HG03097 (cell line): ENCODE data around the gene CDH12.
"Not testable (repeated sequence)": the region's sequence is repeated elsewhere in the genome, so short reads cannot be mapped to it uniquely, and the experiment has no call there.

Experiments
- ATAC-seq: cut with Tn5 transposase; IDR thresholded peaks from one replicate; pipeline ENCODE4 v1.9.1; 2021; ENCODE audit not compliant: unreplicated experiment, low FRiP score

CDH12 gene

DNA sequence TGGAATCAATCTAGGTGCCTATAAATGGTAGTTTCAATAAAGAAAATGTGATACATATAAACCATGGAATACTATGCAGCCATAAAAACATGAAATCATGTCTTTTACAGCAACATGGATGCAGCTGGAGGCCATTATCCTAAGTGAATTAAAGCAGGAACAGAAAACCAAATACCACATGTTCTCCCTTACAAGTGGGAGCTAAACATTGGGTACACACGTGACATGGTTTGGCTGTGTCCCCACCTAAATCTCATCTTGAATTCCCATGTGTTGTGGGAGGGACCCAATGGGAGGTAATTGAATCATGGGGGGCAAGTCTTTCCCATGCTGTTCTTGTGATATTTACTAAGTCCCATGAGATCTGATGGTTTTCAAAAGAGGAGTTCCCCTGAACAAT, 78.9 kb downstream of the CDH12 start:
- ATAC-seq: not testable (repeated sequence)

DNA sequence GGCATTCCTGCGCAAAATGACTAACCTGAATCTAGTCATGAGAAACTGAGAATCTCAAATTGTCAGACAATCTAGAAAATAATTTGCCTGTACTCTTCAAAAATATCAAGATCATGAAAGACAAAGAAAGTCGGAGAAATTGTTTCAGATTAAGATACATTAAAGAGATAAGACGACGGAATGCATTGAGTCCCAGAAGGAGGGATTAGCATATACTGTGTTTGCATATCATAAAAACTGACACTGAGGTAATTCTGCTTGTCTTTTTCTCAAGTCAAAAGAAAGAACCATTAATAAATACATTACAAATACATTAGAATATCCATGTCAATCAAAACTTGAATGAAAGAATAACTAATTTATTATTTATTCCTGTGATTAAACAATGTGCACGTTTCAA, 88.4 kb downstream of the CDH12 start:
- ATAC-seq: no peak

DNA sequence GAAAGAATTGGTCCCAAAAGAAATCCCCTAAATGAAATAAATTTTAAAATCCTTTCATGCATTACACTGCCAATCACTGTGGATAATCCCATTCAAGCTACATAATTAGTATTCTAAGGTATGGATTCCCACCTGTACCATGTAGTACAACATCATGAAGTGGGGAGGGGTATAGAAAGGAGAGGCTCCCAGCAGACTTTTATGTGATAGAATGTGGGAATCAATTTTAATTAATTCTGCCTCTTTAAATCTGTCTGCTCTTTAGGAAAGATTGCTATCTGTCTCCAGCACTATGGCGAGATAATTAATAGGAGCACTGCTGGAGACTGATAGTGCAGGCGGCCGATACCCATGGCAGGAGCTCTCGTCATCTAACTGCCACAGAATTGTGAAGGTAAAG, 95.4 kb downstream of the CDH12 start:
- ATAC-seq: no peak

DNA sequence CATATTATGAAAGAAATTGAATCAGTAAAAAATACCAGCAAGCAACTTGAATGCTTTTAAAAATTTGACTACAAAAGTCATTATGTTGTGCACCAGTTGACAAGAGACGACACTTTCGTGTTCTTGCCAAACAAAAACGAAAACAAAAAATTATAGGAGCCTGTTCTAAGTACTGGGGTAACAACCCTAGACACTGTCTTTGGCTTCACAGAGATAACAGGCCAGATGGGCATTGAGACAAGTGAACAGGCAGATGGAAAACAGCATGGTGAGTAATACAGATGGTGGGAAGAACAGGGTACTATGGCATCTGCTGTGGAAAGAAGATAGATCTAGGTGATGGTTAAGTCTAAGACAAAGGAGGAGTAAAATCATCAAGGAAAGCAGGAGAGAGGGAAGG, 99.0 kb downstream of the CDH12 start:
- no peak for ATAC-seq

DNA sequence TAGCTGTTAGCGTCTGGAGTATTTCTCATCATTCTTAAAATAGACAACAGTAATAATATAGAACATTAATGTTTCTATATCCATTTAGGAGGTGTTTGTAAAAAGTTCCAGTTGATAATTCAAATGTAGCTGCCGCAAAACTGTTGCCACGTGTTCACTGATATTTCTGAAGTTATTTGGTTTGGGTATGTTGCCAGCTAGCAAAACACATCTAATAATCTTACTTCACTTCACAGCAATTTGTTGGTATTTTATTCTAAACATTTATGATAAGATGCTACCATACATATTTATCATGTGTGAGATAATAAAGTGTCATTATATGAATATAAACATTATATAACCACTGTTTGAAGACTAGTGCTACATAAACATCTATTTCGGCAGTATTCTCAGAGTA, 101.6 kb downstream of the CDH12 start:
- no peak for ATAC-seq

DNA sequence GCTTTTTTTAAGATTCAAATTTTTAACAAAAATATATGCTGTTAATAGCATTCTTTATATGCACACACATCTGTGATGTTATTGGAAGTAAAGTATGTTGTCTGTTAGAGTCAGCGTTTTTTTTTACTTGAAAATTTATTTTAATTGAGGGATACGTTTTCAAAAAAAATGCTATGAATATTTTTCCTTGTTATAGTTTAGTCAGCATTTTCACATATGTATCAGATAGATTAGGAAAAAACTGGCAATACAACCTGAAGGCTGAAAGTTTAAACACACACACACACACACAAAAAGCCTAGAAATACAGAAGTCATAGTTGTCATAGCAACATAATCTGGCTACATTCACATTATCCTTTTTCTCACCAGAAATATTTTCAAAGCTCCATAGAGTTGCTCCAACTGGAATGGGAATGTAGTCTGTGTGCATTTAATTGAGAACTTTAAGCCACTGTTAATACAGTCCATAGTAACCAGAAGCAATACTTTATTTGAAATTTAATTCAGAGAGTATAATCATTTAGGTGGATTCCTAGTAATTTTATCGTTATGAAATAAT, 116.6 kb downstream of the CDH12 start:
- ATAC-seq: no peak

DNA sequence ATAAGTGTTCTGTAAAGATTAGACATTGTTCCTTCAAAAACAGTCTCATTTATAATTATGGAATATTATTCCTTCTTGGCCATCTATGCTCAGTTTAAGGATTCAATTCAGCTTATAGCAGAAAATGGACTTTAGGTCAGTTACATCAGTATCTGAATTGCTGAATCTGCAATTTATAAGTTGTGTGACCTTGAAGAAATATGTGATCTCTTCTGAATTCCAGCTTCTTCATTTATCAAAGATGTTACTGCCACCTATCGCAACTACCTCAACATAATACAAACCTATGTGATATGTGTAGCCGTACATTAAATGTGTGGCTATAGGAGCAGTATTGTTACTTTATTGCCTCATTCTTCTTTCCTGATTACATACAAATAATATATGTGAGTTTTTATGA, 118.2 kb downstream of the CDH12 start:
- ATAC-seq: no peak

DNA sequence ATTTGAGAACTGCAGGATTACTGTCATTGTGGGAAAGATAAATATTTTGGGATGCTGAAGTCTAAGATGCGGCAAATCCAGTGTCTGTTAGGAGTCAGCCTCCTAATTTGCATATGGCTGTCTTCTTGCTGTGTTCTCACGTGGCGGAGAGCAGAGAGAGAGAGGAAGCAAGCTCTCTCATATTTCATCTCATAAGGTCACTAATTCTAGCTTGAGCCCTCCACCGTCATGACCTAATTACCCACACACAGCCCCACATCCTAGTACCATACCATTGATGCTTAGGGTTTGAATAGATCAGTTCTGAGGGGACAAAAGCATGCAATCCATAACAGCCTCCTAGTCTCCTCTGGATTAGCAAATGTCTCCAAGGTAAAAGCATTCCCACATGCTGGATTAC, 124.5 kb downstream of the CDH12 start:
- no peak for ATAC-seq

DNA sequence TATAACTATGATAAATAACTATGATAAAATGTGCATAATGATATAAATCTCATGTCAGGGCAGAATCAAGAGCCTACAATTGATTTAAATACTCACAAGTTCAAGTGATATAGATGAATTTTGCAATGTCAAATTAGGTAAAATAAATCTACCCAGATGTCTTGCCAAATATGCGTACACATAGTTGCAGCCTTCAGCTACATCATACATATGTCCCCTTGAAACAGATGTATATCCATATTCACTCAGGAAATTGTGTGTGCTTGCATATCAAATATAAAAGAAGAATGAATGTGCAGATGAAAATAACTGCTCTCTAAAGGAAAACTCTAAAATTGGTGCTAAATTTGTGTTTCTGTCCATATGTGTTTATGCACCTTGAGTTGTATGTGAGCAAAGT, 130.7 kb downstream of the CDH12 start:
- ATAC-seq: no peak

DNA sequence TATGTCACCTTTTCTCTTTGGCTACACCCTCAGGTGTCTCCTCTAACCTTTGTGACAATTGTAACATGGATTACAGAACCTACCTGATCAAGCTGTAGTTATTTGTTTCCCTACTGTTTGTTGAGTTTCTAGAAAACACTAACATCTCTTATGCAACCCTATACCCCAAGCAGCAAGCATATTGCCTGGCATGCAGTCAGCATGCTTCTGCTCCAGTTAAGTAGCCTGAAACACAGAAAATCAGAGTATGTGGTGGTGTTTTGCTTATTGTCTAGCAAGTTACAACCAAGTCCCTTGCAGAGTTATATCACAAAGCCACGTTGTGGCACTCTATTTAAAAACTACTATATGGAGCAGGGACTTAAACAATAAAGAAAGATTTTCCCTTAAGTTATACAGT, 131.1 kb downstream of the CDH12 start:
- ATAC-seq: no peak

DNA sequence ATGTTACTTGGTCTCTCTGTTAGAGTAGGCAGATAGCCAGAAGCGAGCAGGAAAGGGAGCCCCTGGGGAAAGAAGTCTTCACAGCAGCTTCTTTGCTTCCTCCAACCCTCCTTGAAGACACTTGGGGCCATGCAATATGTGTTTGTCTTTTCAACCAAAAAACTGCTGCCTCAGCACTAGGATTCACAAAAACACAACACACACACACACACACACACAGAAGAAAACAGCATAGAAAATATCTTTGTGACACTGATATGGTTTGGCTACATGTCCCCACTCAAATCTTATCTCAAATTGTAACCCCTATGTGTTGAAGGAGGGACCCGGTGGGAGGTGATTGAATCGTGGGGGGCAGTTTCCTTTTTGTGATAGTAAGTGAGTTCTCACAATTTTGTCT, 133.3 kb downstream of the CDH12 start:
- ATAC-seq: no peak

DNA sequence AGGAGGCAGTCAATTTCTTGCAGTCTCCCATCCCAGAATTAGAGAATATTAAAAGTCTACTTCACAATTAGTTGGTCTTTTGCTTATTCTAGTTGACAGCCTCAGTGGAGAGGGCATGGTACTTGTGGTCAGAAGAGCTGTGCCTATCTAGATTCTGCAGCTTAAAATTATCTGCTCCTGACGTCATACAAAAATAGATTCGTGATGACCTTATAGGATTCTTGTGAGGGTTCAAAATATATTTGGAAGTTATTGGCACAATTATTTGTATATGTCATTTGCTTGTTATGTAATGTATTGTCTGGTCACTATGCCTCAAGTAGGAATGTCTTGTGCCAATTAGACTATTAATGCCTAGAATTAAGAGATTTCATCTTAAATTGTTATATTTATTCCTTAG, 142.5 kb downstream of the CDH12 start:
- ATAC-seq: no peak

DNA sequence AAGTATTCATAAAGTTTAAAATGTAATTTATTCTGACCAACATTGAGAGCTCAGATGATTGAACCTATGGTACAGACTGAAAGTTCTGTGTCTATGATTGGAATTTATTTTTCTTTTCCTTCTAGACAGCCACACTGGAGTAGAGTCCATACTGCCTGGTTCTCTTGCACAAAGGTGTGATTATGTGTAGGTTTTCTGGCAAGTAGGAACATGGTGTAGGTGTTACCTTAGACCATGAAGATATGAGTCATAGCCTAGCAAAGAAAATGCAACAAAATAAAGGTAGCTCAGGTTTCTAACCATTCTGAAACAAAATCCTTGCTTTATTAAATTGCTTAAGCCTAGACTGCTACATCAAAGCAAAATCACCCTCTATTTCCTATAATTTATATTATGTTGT, 143.4 kb downstream of the CDH12 start:
- ATAC-seq: no peak

DNA sequence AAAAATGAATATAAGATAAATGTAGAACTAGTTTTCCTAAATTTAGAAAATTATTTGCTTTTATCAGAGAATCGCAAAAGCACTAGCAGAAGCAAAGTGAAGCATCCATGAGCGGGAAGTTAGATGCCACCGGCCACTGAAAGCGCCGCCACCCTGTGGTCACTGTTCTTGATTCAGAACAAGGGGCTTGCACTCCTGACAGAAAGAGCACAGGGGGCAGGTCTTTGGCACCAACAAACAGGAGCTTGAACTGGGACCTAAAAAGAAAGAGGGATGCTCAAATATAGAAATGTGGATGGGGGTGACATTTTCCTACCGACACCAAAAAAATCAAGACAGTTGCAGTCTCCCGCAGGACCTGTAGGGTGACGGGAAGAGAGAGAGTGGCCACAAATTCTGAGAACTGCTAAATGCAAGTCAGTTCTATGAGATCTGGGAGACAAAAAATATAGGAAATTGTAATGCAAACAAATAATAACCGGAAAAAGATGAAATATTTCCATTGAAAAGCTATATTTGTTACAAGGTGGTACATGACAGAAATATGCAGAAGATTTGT, 144.3 kb downstream of the CDH12 start:
- ATAC-seq: no peak

DNA sequence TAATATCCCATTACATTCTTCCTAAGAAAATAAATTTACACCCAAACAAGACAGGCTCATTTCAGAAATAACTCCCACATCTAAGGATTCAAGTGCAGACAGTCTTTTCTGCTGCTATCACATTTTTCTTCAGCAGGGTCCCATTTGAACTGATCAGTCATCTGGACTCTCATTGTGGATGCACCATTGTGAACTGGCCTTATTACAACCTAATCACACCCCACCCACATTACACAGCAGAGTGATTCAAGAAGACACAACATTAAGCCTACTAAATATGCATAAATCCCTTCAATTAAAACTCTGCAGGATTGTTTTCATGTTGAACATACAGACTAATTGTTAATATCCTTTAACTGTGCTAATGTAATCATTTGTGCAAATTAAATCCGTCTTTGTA, 146.2 kb downstream of the CDH12 start:
- ATAC-seq: no peak

DNA sequence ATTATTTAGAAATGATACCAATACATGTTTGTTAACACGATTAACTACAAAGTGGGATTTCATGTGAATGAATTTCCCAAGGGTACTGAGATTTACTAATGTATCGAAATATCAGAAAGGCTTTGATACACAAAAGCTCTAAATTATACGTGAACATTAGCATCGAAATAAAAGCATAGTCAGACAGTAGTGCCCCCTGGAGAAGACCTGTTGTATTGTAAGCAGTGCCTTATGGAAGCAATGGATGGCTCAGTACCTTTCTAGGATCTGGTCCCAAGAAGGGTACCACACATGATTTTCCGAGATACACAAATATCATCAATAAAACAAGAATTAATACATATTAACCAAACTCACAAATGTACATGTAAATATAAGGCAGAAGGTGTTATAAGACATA, 153.8 kb downstream of the CDH12 start:
- no peak for ATAC-seq

DNA sequence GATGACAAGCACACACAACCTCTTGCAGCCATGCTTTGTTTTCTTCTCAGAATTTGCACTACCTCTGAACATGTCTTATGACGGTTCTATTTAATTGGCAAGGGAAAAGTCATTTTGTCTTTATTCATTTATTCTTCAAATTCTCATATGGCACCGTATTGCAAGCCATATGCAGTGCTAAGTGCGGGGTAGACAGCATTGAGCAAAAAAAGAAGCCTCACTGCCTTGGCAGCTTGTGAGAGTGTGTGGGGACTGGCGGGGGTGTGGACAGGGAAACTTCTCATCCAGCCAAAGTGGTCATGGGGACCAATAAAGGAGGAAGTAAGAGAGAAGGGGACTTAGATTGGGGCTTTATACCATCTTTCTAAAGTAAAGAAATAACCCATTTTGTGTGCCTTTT, 160.0 kb downstream of the CDH12 start:
- no peak for ATAC-seq

DNA sequence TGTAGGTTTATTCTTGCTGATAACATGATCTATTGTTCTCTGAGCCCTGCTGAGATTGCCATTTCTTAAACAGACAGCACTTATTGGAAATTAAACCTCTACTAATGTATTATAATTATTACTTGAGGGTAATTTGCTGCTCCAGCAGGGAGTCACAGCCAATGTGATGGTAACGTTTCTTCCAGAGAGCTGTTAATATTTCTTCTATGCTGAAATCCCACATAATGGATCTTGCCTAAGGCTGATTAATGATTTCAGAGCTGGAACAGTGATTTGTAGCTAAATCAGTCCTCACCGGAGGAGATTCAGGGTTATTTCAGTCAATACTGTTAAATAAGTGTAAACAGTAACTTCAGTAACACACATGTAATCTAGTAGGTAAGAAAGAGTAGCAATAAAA, 170.1 kb downstream of the CDH12 start:
- no peak for ATAC-seq

DNA sequence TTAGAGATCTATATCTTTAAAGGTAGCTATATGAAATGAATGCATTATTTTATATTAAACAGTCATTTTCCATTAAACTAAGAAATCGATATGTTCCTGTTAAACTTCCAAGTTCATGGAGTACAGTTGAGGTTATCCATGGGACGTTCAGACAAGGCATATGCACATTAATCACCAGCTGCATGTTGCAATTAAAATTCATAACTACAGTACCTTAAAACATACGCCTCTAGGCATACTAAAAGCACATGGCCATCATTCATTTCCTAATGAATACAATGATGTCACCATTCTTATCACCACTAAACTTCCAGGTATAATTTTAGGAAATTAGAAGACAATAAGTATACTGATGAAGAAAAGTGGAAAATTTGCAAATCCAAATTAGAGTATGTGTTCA, 174.3 kb downstream of the CDH12 start:
- ATAC-seq: no peak

DNA sequence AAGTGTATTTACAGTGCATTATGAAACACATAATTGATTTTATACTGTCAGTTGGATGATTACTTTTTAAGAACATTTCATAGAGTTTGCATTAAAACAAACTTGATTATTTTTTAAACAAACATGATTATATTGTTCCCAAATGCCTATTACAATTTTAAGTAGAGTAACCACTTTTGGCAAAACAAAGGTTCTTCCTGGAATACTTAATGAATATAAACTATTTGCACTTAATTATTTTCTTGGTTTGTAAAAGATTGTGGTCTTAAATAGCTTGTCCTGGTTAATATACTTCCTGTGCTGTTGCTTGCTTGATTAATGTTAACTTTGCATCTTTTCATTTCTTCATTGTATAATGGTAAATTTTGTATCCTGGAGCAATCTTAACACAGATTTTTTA, 180.0 kb downstream of the CDH12 start:
- ATAC-seq: no peak

DNA sequence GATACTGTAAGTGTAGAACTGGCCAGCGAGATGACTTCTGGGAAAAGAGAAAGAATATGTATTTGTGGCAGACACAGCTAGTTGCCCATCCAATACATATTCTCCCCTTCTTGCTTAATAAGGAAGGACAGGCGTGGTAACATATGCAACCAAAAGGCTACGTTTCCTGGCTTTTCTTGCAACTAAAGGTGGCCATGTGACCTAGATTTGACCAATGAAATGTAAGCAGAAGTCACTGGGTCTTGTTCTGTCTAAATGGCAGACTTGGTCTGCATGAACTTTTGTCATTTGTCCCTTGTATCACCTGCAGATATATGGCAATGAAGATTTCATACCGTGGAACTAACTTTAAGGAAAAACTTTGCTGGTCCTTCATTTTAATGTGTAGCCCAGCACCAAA, 183.8 kb downstream of the CDH12 start:
- ATAC-seq: no peak

DNA sequence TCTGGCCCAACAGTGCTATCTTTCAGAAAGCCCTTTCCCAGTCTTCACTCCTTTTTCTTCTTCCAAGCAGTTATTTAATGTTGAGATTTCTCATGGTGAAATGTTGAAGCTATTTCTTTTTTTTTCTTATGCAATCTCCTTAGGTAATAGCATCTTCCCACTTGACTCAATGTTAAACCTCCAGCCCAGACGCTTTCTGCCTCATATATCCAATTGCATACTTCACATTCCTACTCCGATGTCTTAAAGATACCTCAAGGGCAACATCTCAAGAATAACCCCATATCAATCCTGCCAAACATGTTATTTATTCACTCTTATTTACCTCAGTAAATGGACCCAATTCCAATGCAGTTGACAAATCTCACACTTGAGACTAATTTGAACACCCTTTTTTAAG, 187.3 kb downstream of the CDH12 start:
- ATAC-seq: no peak

DNA sequence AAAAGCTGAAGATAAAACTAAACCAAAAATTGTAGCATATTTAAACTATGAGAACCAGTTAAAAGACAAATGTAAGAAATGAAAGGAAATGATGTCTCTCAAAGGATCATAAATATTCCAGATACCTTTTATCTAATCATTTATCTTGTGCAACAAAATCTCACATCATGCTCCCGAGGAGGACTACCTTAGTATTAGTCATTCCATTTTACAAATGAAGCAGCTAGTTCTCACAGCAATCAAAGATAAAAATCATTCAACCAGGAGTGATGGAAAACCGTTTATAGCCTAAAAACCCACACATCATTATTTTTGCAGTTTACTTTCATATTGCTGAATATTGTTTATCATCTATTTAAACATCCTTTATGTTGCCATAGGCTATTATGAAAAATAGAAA, 190.0 kb downstream of the CDH12 start:
- ATAC-seq: no peak
